NCI-H2227 (cell line): Measurements from ENCODE around the gene PSMD14.

Experiments used
- DNase-seq: peaks from one replicate; lab custom pipeline; 2025; ENCODE audit not compliant: unreplicated experiment; lab: John Stamatoyannopoulos, UW

PSMD14 gene

DNA sequence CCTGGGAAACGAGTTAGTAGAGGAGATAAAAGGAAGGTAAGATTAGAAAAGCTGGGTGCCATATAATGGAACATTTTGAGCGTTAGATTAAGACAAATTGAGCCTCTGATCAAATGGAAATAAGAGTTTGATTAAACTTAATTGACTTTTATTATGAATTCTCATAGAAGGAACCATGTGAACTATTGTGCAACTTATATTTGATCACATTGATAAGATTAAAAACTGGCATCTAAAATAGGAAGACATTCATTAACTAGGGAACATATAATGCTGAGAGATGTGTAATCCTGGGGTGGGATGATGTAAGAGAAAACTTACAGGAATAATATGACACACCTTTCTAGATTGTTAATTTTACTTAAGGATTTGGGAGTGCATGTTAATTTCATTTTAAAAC is 130.4 kb downstream of the PSMD14 start:
- no peak for DNase-seq

DNA sequence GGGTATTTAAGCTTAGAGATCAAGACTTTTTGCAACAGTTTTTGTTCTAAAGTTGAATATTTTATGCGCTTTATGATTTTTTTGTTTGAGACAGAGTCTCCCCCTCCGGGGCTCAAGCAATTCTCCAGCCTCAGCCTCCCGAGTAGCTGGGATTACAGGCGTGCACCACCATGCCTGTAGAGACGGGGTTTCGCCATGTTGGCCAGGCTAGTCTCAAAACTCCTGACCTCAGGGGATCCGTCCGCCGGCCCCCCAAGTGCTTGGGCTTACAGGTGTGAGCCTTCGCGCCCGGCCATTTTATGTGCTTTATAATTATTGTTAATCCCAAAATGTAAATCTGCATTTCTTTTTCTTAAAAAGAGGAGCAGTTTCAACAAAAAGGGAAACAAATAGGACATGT is 136.9 kb downstream of the PSMD14 start:
- DNase-seq, result no peak

DNA sequence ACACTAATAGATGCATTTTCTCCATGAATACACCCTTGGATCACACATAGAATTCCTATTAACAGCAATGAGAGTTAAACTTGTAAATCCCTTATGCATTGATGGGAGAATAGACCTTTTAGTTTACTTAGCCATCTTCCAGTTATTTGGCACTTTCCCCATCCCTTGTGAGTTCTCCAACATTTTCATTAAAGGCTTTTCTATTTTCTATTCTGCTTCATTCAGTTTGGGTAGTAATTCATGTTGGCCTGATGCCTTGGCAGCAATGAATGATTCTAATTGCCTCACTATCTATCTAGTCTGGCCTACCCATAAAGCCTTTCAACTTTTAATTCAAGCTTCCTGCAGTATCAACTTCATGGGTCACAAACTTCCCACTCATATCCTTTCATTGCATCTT is 140.2 kb downstream of the PSMD14 start:
- DNase-seq, result no peak
